Esophagus (tissue), 2 donors: Measurements from ENCODE around the gene ZBTB20. TPM values are rescaled to one million over a fixed set of nuclear protein-coding genes. Genes with fewer than 3 reads are reported as not detected.

Experiments used
- H3K27ac ChIP-seq, 2 donors: one replicate each; pipeline ENCODE4 v1.5.1; 2013; ENCODE audit warnings: low read depth in 2 of 2, mild to moderate bottlenecking in 2 of 2, inconsistent platforms in 1 of 2, low read length in 1 of 2, moderate library complexity in 1 of 2
- H3K27me3 ChIP-seq, 2 donors: one replicate each; pipeline ENCODE4 v1.6.1; 2013; ENCODE audit warnings: low read length in 2 of 2, control low read depth in 1 of 2, mild to moderate bottlenecking in 1 of 2; ENCODE audit not compliant: insufficient read depth in 2 of 2, control insufficient read depth in 1 of 2
- H3K36me3 ChIP-seq, 2 donors: one replicate each; pipeline ENCODE4 v1.6.1; 2013; ENCODE audit warnings: low read length in 1 of 2; ENCODE audit not compliant: control insufficient read depth in 2 of 2, insufficient read depth in 2 of 2
- H3K4me1 ChIP-seq, 2 donors: one replicate each; pipeline ENCODE4 v1.6.1; 2013; ENCODE audit warnings: low read length in 1 of 2; ENCODE audit not compliant: control insufficient read depth in 2 of 2, insufficient read depth in 2 of 2
- H3K4me3 ChIP-seq, 2 donors: one replicate each; pipeline ENCODE4 v1.5.1; 2013; ENCODE audit warnings: low read length in 2 of 2, mild to moderate bottlenecking in 2 of 2, low read depth in 1 of 2, moderate library complexity in 1 of 2
- H3K9me3 ChIP-seq, 2 donors: one replicate each; pipeline ENCODE4 v1.6.1; 2013; ENCODE audit warnings: mild to moderate bottlenecking in 2 of 2, low read depth in 1 of 2, low read length in 1 of 2, moderate library complexity in 1 of 2; ENCODE audit not compliant: control insufficient read depth in 2 of 2, insufficient read depth in 1 of 2
- WGBS, 2 donors: extraction: QIAGEN DNeasy Blood & Tissue Kit; methylation state at CpG; one replicate each; pipeline ENCODE4 v1.1.7; 2013; 5-methylcytosine and 5-hydroxymethylcytosine counted together
- polyA plus RNA-seq, 2 donors: library from polyadenylated mRNA; stranded (reverse); fragments of 200-250 nt; gene quantifications; one replicate each; pipeline ENCODE4 v1.2.3, GENCODE V29; 2013
- donor health status: healthy with polysubstance abuse.
- donor health status: Bipolar disorder and iron deficiency.

Gene ZBTB20
- polyA plus RNA-seq, 2 donors: 0.16 to 1.3 TPM

DNA sequence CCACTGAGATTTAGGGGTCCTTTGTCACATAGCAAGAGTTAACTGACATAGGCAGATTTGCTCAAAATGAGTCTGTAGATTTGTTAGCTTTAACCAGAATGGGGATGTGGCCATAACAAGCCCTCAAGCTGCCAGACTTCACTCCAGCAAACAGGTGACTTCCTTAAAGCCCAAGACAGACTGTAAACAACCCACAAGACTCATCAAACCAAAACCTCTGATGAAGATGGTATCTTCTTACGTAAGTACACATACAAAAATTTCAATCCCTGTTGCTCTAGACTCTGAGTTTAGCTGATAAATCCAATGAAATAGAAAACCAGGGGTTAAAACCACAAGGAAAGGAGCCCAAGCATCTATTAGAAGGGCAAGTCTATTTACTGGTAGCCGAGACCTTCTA, 18.2 kb upstream of the ZBTB20 start:
- no peaks in the 10 kb centered on the region for H3K36me3 ChIP-seq
- 88% methylated on average over 2 of the region's 2 CpGs for WGBS, 2 donors
- H3K4me3 ChIP-seq: no peak overlapping the region
- H3K4me1 ChIP-seq: no peaks in the 10 kb centered on the region
- no peak overlapping the region for H3K27ac ChIP-seq
- H3K27me3 ChIP-seq: no peaks in the 10 kb centered on the region
- no peaks in the 10 kb centered on the region for H3K9me3 ChIP-seq

GRCh38 chr3:115164374-115165221, 17.5 kb upstream of the ZBTB20 start:
- H3K4me3 ChIP-seq: no peak overlapping the region
- H3K4me1 ChIP-seq: no peaks in the 10 kb centered on the region
- no peak overlapping the region for H3K27ac ChIP-seq
- H3K27me3 ChIP-seq: no peaks in the 10 kb centered on the region
- 86 to 96% methylated on average over 3 of the region's 3 CpGs for WGBS, 2 donors
- no peaks in the 10 kb centered on the region for H3K36me3 ChIP-seq
- H3K9me3 ChIP-seq: no peaks in the 10 kb centered on the region

DNA sequence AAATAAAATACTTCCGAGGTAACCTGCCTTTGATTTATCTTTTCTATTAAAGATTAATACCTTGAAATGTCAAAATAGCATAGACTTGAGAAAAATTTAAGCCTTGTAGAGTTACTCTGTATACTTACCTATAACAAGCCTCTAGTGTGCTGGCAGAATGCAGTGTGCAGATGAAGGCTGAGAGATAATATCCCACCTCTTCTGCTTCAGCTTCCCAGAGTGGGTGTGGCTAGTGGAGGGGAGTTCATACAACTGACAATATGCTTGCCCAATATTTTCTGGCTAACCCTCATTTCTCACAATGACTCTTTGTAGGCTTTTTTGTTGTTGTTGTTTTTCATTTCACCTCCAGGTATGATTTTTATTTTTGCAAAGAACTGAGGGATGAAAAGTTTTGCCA, 15.7 kb upstream of the ZBTB20 start:
- WGBS, 2 donors: 84 to 85% methylated on average over 1 of the region's 1 CpG

GRCh38 chr3:115161866-115162265, 14.8 kb upstream of the ZBTB20 start:
- Histone ChIP-seq H3K9me3 (no peaks in the 10 kb centered on the region), H3K4me3 (no peak overlapping the region), H3K27me3 (no peaks in the 10 kb centered on the region), H3K27ac (no peak overlapping the region), H3K36me3 (no peaks in the 10 kb centered on the region), H3K4me1 (no peaks in the 10 kb centered on the region)
- 44 to 47% methylated on average over 1 of the region's 1 CpG for WGBS, 2 donors

More for the DNA sequence above, 15.7 kb upstream of the ZBTB20 start:
- no peak overlapping the region for H3K4me3 ChIP-seq
- no peaks in the 10 kb centered on the region for H3K27me3 ChIP-seq
- H3K36me3 ChIP-seq: no peaks in the 10 kb centered on the region
- H3K4me1 ChIP-seq: no peaks in the 10 kb centered on the region
- H3K27ac ChIP-seq: no peak overlapping the region
- H3K9me3 ChIP-seq: no peaks in the 10 kb centered on the region

GRCh38 chr3:115161168-115161834, 14.2 kb upstream of the ZBTB20 start:
- Histone ChIP-seq H3K4me1 (no peaks in the 10 kb centered on the region), H3K4me3 (no peak overlapping the region), H3K36me3 (no peaks in the 10 kb centered on the region), H3K27ac (no peak overlapping the region), H3K9me3 (no peaks in the 10 kb centered on the region), H3K27me3 (no peaks in the 10 kb centered on the region)
- WGBS, 2 donors: 95 to 96% methylated on average over 4 of the region's 4 CpGs

DNA sequence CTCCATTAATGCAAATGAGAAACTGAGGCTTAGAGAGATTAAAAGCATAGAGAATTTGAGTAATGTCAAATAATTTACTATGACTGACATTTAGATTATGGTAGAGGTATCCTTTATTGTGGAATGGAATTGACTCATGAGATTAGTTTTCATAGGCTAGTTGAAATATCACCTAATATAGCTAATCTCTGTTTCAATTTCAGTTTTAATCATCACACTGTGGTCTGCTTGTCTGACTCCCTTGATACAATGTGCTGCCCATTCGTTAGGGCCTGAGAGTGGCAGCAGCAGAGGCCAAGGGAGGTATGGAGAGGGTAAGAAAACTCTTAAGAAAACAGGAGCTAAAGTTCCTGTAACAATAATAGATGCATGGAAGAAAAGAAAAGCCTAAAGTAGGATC, 13.2 kb upstream of the ZBTB20 start:
- H3K4me1 ChIP-seq: no peaks in the 10 kb centered on the region
- no peaks in the 10 kb centered on the region for H3K27me3 ChIP-seq
- H3K4me3 ChIP-seq: no peak overlapping the region
- H3K36me3 ChIP-seq: no peaks in the 10 kb centered on the region
- no peaks in the 10 kb centered on the region for H3K9me3 ChIP-seq
- no peak overlapping the region for H3K27ac ChIP-seq
- 64 to 78% methylated on average over 1 of the region's 1 CpG for WGBS, 2 donors

DNA sequence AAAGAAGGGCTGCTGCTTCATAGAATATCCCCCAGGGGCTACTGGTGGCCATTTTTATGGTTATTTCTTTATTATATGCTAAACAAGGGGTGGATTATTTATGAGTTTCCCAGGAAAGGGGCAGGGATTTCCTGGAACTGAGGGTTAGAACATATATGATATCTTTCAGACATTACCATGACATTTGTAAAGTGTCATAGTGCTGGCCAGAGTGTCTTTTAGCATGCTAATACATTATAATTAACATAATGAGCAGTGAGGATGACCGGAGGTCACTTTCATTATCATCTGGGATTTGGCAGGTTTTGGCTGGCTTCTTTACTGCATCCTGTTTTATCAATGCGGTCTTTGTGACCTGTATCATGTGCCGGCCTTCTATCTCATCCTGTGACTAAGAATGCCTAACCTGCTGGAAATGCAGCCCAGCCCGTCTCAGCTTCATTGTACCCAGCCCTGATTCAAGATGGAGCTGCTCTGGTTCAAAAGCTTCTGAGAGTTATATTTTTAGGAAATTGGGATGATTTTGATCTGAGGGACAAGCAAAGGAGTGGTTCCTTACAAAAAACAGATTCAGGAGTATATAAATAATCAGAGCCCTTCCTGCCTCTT, 9.1 kb upstream of the ZBTB20 start:
- 60 to 75% methylated on average over 4 of the region's 4 CpGs for WGBS, 2 donors
- no peak overlapping the region for H3K4me3 ChIP-seq
- no peaks in the 10 kb centered on the region for H3K4me1 ChIP-seq
- H3K36me3 ChIP-seq: no peaks in the 10 kb centered on the region
- no peak overlapping the region for H3K27ac ChIP-seq
- no peaks in the 10 kb centered on the region for H3K9me3 ChIP-seq
- H3K27me3 ChIP-seq: no peaks in the 10 kb centered on the region

GRCh38 chr3:115154611-115155010, 7.5 kb upstream of the ZBTB20 start:
- WGBS, 2 donors: 59 to 67% methylated on average over 3 of the region's 3 CpGs
- Histone ChIP-seq H3K4me1 (no peaks in the 10 kb centered on the region), H3K27ac (no peak overlapping the region), H3K9me3 (no peaks in the 10 kb centered on the region), H3K4me3 (no peak overlapping the region), H3K27me3 (no peaks in the 10 kb centered on the region), H3K36me3 (no peaks in the 10 kb centered on the region)

- Histone ChIP-seq H3K4me1 (no peaks in the 10 kb centered on the region), H3K9me3 (no peaks in the 10 kb centered on the region), H3K27me3 (no peaks in the 10 kb centered on the region), H3K4me3 (no peak overlapping the region), H3K36me3 (no peaks in the 10 kb centered on the region), H3K27ac (no peak overlapping the region)
- WGBS, 2 donors: 72 to 76% methylated on average over 2 of the region's 2 CpGs
These were observed 4.8 kb upstream of the ZBTB20 start for GRCh38 chr3:115151921-115152320.
